Measurements from ENCODE around the gene SLC16A3.

DNA sequence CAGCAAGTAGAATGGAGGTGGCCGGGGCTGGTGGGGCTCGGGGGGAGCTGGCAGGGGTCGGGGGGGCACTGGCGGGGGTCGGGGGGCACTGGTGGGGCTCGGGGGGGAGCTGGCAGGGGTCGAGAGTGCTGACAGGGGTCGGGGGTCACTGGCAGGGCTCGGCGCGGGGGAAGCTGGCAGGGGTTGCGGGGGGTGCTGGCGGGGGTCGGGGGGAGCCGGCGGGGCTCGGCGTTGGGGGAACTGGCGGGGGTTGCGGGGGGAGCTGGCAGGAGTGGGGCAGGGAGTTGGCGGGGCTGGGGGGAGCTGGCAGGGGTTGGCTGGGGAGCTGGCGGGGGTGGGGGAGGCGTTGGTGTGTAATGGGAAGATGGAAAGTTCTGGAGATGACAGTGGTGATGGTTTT lies 41.3 kb upstream of the SLC16A3 start:
- no peak for TF ChIP-seq GATA2 (IDR thresholded peaks at IDR 0.05; ENCODE audit: low read depth, low read length)
- TF ChIP-seq GATA3 (IDR thresholded peaks at IDR 0.05; ENCODE audit: low read depth, low read length) = no peak

Data from SH-SY5Y (cell line).